ENCODE results near the gene OR13C8.

The OR13C8 gene

DNA sequence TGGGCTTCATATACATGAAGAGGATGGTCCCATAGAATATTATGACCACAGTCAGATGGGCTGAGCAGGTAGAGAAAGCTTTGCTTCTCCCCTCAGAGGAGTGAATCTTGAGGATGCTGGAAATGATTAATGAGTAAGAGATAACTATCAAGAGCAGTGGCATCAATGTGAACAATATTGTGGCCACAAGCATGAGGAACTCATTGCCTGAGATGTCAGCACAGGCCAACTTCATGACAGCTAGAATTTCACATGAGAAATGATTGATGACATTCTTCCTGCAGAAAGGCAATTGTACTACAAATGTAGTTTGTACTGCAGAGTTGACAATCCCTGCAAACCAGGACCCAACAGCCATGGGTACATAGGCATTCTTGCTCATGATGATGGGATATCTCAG lies 48.5 kb downstream of the OR13C8 start:
- DNase-seq: no peak

DNA sequence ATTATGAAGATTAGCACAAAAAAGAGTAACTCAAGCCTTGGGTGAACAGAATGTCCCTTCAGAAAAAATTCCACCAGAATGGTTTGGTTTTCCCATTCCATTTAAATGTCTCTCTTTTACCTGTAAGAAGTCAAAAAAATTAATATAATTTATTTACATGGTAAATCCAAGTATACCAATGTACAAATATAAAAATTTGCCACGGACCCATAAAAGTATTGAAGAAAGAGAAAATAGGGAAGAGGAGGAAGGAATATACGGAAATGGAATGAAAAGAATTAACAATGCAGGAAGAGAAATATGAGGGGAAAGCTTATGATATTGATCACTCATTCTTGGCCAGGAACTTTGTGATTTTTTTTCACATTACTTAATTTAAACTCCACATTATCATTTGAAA lies 49.1 kb downstream of the OR13C8 start, which contains the start of gene OR13C9:
TSS of gene OR13C9 (minus strand) at position 101 of the 400 bp plus-strand sequence. CDS start at position 101, 0 bp downstream.
- DNase-seq: no peak
